Cardiac muscle cell (in vitro differentiated cells and primary cell): ENCODE measurements around the gene HOXB7. TPM values are rescaled to one million over a fixed set of nuclear protein-coding genes. Genes with fewer than 3 reads are reported as not detected.

Experiments
- DNase-seq, 2 donors: peaks; one replicate each; pipeline versions ENCODE4 v3.0.0 to v3.0.0-alpha.2; 2010 to 2017; ENCODE audit warnings: low read depth in 1 of 2, low spot score in 1 of 2
- H3K27ac ChIP-seq: fragments of 200-600 bp; sonication (generic); 2 replicates; pipeline ENCODE4 v1.5.1; 2016
- H3K27me3 ChIP-seq: fragments of 200-600 bp; sonication (generic); 2 replicates; pipeline ENCODE4 v1.6.0; 2016; ENCODE audit warnings: control low read depth
- H3K36me3 ChIP-seq: fragments of 200-600 bp; sonication (generic); 2 replicates; pipeline ENCODE4 v1.5.1; 2016; ENCODE audit warnings: control low read depth
- H3K4me1 ChIP-seq: fragments of 200-600 bp; sonication (generic); 2 replicates; pipeline ENCODE4 v1.8.1; 2017; ENCODE audit warnings: low read depth, mild to moderate bottlenecking, mixed run types
- H3K4me3 ChIP-seq: fragments of 200-600 bp; sonication (generic); 2 replicates; pipeline ENCODE4 v1.5.1; 2016; ENCODE audit warnings: mild to moderate bottlenecking
- H3K9me3 ChIP-seq: fragments of 200-600 bp; sonication (generic); 2 replicates; pipeline ENCODE4 v1.5.1; 2017; ENCODE audit warnings: low read depth, mild to moderate bottlenecking, control low read depth
- CTCF ChIP-seq: IDR thresholded peaks from 2 replicates; pipeline ENCODE4 v1.5.1; 2012; ENCODE audit warnings: low read depth, mild to moderate bottlenecking, low read length
- polyA plus RNA-seq: library from polyadenylated mRNA; unstranded; fragments of >200 nt; fragmentation: Nextera tagmentation; extraction: Ambion mirVana; gene quantifications from 2 replicates; pipeline ENCODE4 v1.2.1, GENCODE V29; 2016
- total RNA-seq: library from RNA; depleted of rRNA; stranded (reverse); fragments of >200 nt; gene quantifications from 2 replicates; pipeline ENCODE4 v1.2.3, GENCODE V29; 2016

HOXB7 gene
- total and polyA plus RNA-seq, 2 experiments from 2014 or later = not detected

GRCh38 chr17:48604770-48605329 lies 6.0 kb downstream of the HOXB7 start, which contains the start of gene HOXB6:
HOXB6 (minus strand) TSS chr17:48604986; CDS start chr17:48598150, 6,836 bp downstream.
- TF ChIP-seq CTCF = no peak

GRCh38 chr17:48603959-48604769 lies 6.7 kb downstream of the HOXB7 start:
- H3K4me1 ChIP-seq = no peaks in the 10 kb centered on the region
- no peak for DNase-seq
- H3K9me3 ChIP-seq = no peaks in the 10 kb centered on the region
- no peaks in the 10 kb centered on the region for H3K36me3 ChIP-seq
- no peak for TF ChIP-seq CTCF
- no peak overlapping the region for H3K27ac ChIP-seq
- peaks cover 100% of the 10 kb centered on the region for H3K27me3 ChIP-seq
- H3K4me3 ChIP-seq = no peak overlapping the region

More at GRCh38 chr17:48604770-48605329, 6.0 kb downstream of the HOXB7 start, which contains the start of gene HOXB6:
- no peak within 1 kb of the TSS for H3K27ac ChIP-seq
- H3K27me3 ChIP-seq = peaks cover 100% of the 10 kb centered on the region
- no peaks in the 10 kb centered on the region for H3K36me3 ChIP-seq
- no peaks in the 10 kb centered on the region for H3K9me3 ChIP-seq
- no peak for DNase-seq
- no peak within 1 kb of the TSS for H3K4me3 ChIP-seq
- H3K4me1 ChIP-seq = no peaks in the 10 kb centered on the region

GRCh38 chr17:48601539-48602425 lies 9.0 kb downstream of the HOXB7 start:
- no peak overlapping the region for H3K27ac ChIP-seq
- H3K27me3 ChIP-seq = peaks cover 100% of the 10 kb centered on the region
- TF ChIP-seq CTCF = no peak

GRCh38 chr17:48601207-48601538 lies 9.6 kb downstream of the HOXB7 start:
- Histone ChIP-seq H3K27me3 (peaks cover 100% of the 10 kb centered on the region), H3K4me3 (no peak overlapping the region), H3K4me1 (no peaks in the 10 kb centered on the region), H3K9me3 (no peaks in the 10 kb centered on the region), H3K27ac (no peak overlapping the region), H3K36me3 (no peaks in the 10 kb centered on the region)
- no peak for TF ChIP-seq CTCF
- no peak for DNase-seq

More at GRCh38 chr17:48601539-48602425, 9.0 kb downstream of the HOXB7 start:
- Histone ChIP-seq H3K36me3 (no peaks in the 10 kb centered on the region), H3K4me1 (no peaks in the 10 kb centered on the region), H3K4me3 (no peak overlapping the region), H3K9me3 (no peaks in the 10 kb centered on the region)
- no peak for DNase-seq

- Histone ChIP-seq H3K27me3 (peaks cover 100% of the 10 kb centered on the region), H3K9me3 (no peaks in the 10 kb centered on the region), H3K36me3 (no peaks in the 10 kb centered on the region), H3K4me1 (no peaks in the 10 kb centered on the region), H3K27ac (no peak overlapping the region), H3K4me3 (no peak overlapping the region)
- no peak for DNase-seq
- no peak for TF ChIP-seq CTCF
Measured at GRCh38 chr17:48600244-48601098, 10.3 kb downstream of the HOXB7 start.
